AG04450 (cell line): ENCODE measurements around the gene MAGEF1. TPM values are rescaled to one million over a fixed set of nuclear protein-coding genes. Genes with fewer than 3 reads are reported as not detected.
A peak's percentile ranks its signal among the peaks of the same experiment; 100 is the strongest.

Source experiments
- CTCF ChIA-PET: fragments of 300-600, 350-600 bp; formaldehyde crosslinking; extraction: SDS; loops from one replicate; lab custom pipeline; 2022; ENCODE audit warnings: antibody characterized with exemption, inconsistent platforms; lab: Charles Lee
- POLR2A ChIA-PET: fragments of 350-600 bp; formaldehyde crosslinking; extraction: SDS; loops from one replicate; lab custom pipeline; 2021; ENCODE audit warnings: antibody characterized with exemption, inconsistent platforms; lab: Yijun Ruan, JAX
- DNase-seq: peaks from one replicate; pipeline ENCODE4 v3.0.0-alpha.2; 2011; ENCODE audit warnings: low read depth, low spot score
- H3K27ac ChIP-seq: one replicate; pipeline ENCODE4 v1.5.1; 2012; ENCODE audit warnings: low read depth, low read length, control low read depth
- H3K27me3 ChIP-seq: one replicate; pipeline ENCODE4 v1.6.0; 2012; ENCODE audit warnings: low read length; ENCODE audit not compliant: control insufficient read depth, insufficient read depth
- H3K4me3 ChIP-seq: 2 replicates; pipeline ENCODE4 v1.5.1; 2011; ENCODE audit warnings: mild to moderate bottlenecking, low read depth, low read length, control low read depth
- H3K9me3 ChIP-seq: 2 replicates; pipeline ENCODE4 v1.5.1; 2012; ENCODE audit warnings: low read length; ENCODE audit not compliant: control insufficient read depth, insufficient read depth
- polyA plus RNA-seq: library from polyadenylated mRNA; depleted of rRNA; stranded (reverse); fragments of >200 nt; gene quantifications from 2 replicates; pipeline ENCODE4 v1.2.3, GENCODE V29; 2011
- TF ChIP-seq, protein P1 (sequence below): IDR thresholded peaks from 2 replicates; pipeline ENCODE4 v1.5.1; 2011; ENCODE audit warnings: low read depth, low read length, control low read depth, inconsistent platforms

MAGEF1 gene
- polyA plus RNA-seq, 1 experiment, result 23.4 TPM

DNA sequence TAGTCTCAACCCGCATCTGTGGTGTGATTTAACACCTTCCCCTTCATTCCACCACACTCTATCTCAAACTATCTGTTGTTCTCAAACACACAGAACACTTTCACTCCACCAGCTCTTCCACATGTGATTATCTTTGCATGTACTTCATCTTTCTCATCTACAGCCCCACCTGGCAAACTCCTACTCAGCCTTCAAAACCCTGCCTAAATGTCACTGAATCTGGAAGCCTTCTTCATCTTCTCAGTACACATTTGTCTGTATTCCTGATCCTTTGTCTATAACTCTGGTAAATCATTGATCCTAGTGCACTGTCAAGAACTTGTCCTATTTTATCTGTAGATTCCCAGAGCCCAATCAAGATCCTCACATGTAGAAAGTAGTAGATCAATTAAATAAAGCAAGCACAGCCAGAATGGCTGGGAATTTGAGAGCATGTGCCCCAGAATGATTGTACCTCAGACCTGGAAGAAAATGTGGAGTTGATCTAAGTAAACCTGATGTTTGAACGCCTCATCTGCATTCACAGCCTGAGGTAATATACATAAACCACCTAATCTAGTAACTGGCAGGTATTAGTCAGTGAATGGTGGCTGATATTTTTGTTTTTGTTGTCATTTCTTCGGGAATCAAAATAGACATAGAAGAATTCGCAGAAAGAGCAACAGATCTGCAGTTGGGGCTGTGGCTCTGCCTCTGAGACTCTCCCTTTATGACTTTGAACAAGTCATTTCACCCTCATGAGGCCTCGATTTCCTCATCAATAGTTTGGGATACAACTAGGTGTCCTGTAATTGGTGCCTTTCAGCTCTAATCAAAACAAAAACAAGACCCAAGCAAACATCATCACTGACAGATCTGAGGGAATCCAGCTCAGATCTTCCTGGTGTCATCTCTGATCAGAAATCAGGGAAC, 28.0 kb upstream of the MAGEF1 start:
- H3K9me3 ChIP-seq, result no peaks in the 10 kb centered on the region
- TF ChIP-seq, protein P1, sequence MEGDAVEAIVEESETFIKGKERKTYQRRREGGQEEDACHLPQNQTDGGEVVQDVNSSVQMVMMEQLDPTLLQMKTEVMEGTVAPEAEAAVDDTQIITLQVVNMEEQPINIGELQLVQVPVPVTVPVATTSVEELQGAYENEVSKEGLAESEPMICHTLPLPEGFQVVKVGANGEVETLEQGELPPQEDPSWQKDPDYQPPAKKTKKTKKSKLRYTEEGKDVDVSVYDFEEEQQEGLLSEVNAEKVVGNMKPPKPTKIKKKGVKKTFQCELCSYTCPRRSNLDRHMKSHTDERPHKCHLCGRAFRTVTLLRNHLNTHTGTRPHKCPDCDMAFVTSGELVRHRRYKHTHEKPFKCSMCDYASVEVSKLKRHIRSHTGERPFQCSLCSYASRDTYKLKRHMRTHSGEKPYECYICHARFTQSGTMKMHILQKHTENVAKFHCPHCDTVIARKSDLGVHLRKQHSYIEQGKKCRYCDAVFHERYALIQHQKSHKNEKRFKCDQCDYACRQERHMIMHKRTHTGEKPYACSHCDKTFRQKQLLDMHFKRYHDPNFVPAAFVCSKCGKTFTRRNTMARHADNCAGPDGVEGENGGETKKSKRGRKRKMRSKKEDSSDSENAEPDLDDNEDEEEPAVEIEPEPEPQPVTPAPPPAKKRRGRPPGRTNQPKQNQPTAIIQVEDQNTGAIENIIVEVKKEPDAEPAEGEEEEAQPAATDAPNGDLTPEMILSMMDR, result no peak
- no peaks in the 10 kb centered on the region for H3K27me3 ChIP-seq
- CTCF ChIA-PET, result interaction anchor here (1.3 kb wide), 1 partner anchor 13 kb away, joined by 3 read pairs; no protein-coding TSS in a partner anchor
- DNase-seq, result no peak
- peak overlapping the region; percentile 31 for H3K27ac ChIP-seq
- H3K4me3 ChIP-seq, result no peak overlapping the region
- POLR2A ChIA-PET, result interaction anchor here (1.0 kb wide), 1 partner anchor 28 kb away, joined by 4 read pairs; the partner anchor contains the start of gene MAGEF1

DNA sequence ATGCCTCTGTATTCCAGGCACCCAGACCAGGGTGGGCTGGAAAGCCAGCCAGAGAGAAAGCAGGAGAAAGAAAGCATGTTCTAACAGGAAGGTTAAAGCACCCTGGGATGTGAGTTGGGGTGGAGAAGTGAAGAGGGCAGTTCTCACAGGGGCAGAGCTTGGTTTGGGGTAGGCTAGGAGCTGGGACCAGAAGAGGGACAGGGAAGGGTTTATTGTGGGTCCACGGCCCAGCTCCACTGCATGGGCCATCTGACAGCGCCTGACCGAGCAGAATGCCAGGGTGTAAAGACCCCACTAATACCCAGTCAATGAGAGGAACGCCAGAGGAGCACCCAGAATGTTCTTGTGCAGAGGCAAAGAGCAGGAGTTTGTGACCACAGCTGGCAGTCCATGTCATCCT, 27.1 kb upstream of the MAGEF1 start:
- Histone ChIP-seq H3K27ac (no peak overlapping the region), H3K9me3 (no peaks in the 10 kb centered on the region), H3K27me3 (peaks cover 3% of the 10 kb centered on the region), H3K4me3 (no peak overlapping the region)
- DNase-seq, result no peak
- ChIA-PET POLR2A (no interaction called here), CTCF (interaction anchor here (1.6 kb wide), 1 partner anchor 12 kb away, joined by 7 read pairs; no protein-coding TSS in a partner anchor)
- TF ChIP-seq, protein P1, result no peak

DNA sequence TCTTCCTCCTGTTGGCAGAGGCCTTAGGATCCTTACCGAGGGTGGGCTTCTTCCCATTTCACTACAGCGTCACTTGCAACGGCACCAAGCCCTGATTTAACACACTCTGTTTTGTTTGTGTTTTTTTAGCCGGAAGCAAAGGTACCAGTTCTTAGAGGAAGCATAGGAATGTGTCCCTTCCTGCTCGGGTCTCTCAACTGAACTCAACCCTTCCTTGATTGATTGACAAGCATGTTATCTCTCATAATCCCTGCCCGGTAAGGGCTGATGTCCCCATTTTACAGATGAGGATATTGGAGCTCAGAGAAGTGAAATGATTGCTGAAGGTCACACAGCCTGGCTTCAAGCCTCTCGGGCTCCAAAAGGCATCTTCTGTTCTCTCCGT, 26.6 kb upstream of the MAGEF1 start:
- DNase-seq, result no peak
- Histone ChIP-seq H3K27ac (no peak overlapping the region), H3K9me3 (no peaks in the 10 kb centered on the region), H3K4me3 (no peak overlapping the region), H3K27me3 (peaks cover 6% of the 10 kb centered on the region)
- ChIA-PET CTCF (interaction anchor here (0.7 to 6.0 kb wide), 3 partner anchors 10 to 177 kb away, joined by 4 to 35 read pairs (median 7); partner anchors contain the start of gene EPHB3), POLR2A (interaction anchor here (0.5 to 0.8 kb wide), 2 partner anchors 23 to 50 kb away, joined by 4 to 9 read pairs; no protein-coding TSS in a partner anchor)
- TF ChIP-seq, protein P1, result no peak

DNA sequence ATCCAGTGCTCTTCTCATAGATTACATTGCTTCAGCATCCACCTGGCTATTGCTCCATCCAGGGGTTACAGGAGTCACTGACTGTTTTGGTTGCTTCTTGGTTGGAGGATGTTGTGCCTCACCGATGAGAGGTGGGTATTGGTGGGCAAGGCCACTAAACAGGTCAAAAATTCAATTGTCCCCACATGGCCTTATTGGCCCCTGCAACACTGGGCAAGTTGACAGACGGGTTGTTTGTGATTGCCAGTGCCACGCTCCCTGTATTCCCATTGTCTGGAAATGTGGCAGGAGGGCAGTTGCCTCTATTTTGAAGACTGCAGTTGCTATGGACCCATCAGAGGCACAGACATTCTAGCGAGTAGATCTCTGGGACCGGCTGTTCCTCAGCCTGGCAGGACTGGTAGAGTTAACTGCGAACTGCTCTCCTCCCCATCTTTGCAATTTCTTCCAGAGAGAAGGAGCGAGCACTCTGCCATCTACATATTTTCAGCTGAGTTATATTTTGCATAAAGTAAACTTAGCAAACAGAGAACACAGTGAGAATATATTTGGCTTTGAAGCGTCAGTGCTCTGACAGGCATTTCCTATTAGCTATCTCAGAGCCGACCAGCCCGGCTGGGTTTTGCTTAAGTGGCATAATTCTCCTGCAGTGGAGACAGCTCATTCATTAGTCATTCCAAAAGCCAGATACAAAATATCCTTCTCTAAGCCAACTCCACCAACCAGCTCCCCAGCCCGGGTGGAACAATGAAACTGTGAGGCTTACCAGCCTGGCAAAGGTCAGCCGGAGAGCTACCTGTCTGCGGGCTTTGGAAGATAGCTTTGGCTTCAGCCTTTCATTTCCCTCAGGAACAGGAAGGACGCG, 26.0 kb upstream of the MAGEF1 start:
- ChIA-PET POLR2A (interaction anchor here (0.5 to 2.1 kb wide), 3 partner anchors 19 to 50 kb away, joined by 4 to 9 read pairs (median 5); no protein-coding TSS in a partner anchor), CTCF (interaction anchor here (0.7 to 6.0 kb wide), 3 partner anchors 9 to 177 kb away, joined by 4 to 35 read pairs (median 7); partner anchors contain the start of gene EPHB3)
- no peaks in the 10 kb centered on the region for H3K9me3 ChIP-seq
- H3K27ac ChIP-seq, result no peak overlapping the region
- DNase-seq, result no peak
- TF ChIP-seq, protein P1, result no peak
- H3K27me3 ChIP-seq, result peaks cover 6% of the 10 kb centered on the region
- no peak overlapping the region for H3K4me3 ChIP-seq
